ENCODE results near the gene DGKE.

DGKE gene

GRCh38 chr17:56913867-56914580, 80.1 kb downstream of the DGKE start, which contains the start of gene TRIM25:
TSS of gene TRIM25 (minus strand) at chr17:56914049. CDS start at chr17:56913988, 61 bp downstream.
- DNase-seq (ENCODE audit: low read depth, low spot score), result peak; percentile 89

- DNase-seq (ENCODE audit: low read depth, low spot score), result no peak
These were observed 80.8 kb downstream of the DGKE start for GRCh38 chr17:56914581-56915273.

- DNase-seq (ENCODE audit: low read depth, low spot score), result no peak
These were observed 83.8 kb downstream of the DGKE start for GRCh38 chr17:56917559-56918296.

DNA sequence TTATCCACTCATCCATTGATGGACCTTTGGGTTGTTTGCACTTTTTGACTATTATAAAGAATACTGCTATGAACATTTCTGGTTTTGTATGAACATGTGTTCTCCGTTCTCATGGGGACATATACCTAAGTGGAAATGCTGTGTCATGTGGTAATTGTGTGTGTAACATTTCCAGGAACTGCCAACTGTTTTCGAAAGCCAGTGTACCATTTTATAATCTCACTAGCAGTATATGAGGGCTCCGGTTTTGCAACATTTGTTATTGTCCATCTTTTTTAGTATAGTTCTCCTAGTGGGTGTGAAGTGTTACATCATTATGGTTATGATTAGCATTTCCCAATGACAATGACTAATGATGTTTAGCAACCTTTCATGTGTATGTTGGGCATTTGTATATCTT, 85.0 kb downstream of the DGKE start:
- DNase-seq (ENCODE audit: low read depth, low spot score), result no peak
